ENCODE results near the gene DDX46. TPM values are rescaled to one million over a fixed set of nuclear protein-coding genes. Genes with fewer than 3 reads are reported as not detected.

Gene DDX46
- total and polyA plus RNA-seq, 2 of the 8 experiments (the other 6 are each of a cell fraction or from before 2014, with no cell fraction given) = 22.6 to 110 TPM

- H4K91ac ChIP-seq (replicated peaks; ENCODE audit: insufficient read length, low read length) = no peak overlapping the region
- no peak overlapping the region for H2BK120ac ChIP-seq (replicated peaks; ENCODE audit: low read depth, low read length)
- H3K9me3 ChIP-seq (ENCODE audit: insufficient read depth in 2 of 2, low read depth in 1 of 2, low read length in 1 of 2) = no peaks in the 10 kb centered on the region
- no peak for DNase-seq (ENCODE audit: low read depth in 1 of 2, low spot score in 2 of 2)
- H2AFZ ChIP-seq (ENCODE audit: low read length) = no peak overlapping the region
- no peaks in the 10 kb centered on the region for H3K23me2 ChIP-seq (ENCODE audit: low read depth, low read length)
- H3K36me3 ChIP-seq (ENCODE audit: control insufficient read depth in 2 of 4, insufficient read depth in 4 of 4, low read length in 3 of 4) = no peaks in the 10 kb centered on the region
- no peak overlapping the region for H3K23ac ChIP-seq (ENCODE audit: insufficient read length)
- no peak overlapping the region for H2AK5ac ChIP-seq (ENCODE audit: low read depth, low read length)
- no peak overlapping the region for H3K14ac ChIP-seq (ENCODE audit: insufficient read length)
- no peaks in the 10 kb centered on the region for H3K27me3 ChIP-seq (replicated peaks in 1 of 4; ENCODE audit: control insufficient read depth in 3 of 4, extremely low read depth in 1 of 4, insufficient read depth in 3 of 4, low read length in 3 of 4)
- H2BK5ac ChIP-seq (ENCODE audit: low read depth, low read length) = no peak overlapping the region
- H3K4me3 ChIP-seq (ENCODE audit: extremely low read depth in 1 of 4, insufficient read depth in 2 of 4, low read depth in 3 of 4, low read length in 4 of 4) = no peak overlapping the region
- H3K79me1 ChIP-seq (ENCODE audit: low read depth, low read length) = no peaks in the 10 kb centered on the region
- no peak overlapping the region for H2BK15ac ChIP-seq (ENCODE audit: low read length)
- H3K4me2 ChIP-seq (ENCODE audit: insufficient read depth in 1 of 2, low read depth in 2 of 2, low read length in 2 of 2) = no peak overlapping the region
- no peak overlapping the region for H3K4ac ChIP-seq (replicated peaks; ENCODE audit: insufficient read length, low read depth, low read length)
- 86% methylated on average over 3 of the region's 3 CpGs; no CpG with 5 or more reads in 1 of the 2 experiments for WGBS, 2 experiments (ENCODE audit: extremely low coverage in 1 of 2, insufficient coverage in 1 of 2, insufficient read length in 1 of 2, insufficient replicate concordance in 2 of 2, low coverage in 1 of 2, low lambda C conversion rate in 2 of 2, missing lambda C conversion rate in 1 of 2)
- no peak for FAIRE-seq
- H2BK20ac ChIP-seq (ENCODE audit: low read length) = no peak overlapping the region
- H2BK12ac ChIP-seq (ENCODE audit: low read depth, low read length) = no peak overlapping the region
- no peaks in the 10 kb centered on the region for H3K79me2 ChIP-seq (ENCODE audit: control insufficient read depth in 1 of 2, insufficient read depth in 2 of 2, low read length in 2 of 2)
- no peaks in the 10 kb centered on the region for H4K20me1 ChIP-seq (replicated peaks in 1 of 2; ENCODE audit: control insufficient read depth in 1 of 2, insufficient read depth in 2 of 2, low read length in 2 of 2)
- H4K5ac ChIP-seq (ENCODE audit: insufficient read length, low read depth, low read length) = no peak overlapping the region
- no peak overlapping the region for H3K18ac ChIP-seq (ENCODE audit: extremely low read depth, low read length)
- no peak overlapping the region for H3K56ac ChIP-seq (replicated peaks; ENCODE audit: insufficient read length, low read depth, low read length)
- ChIA-PET POLR2A (ENCODE audit: partially characterized antibody) (no interaction called here), CTCF (ENCODE audit: partially characterized antibody) (no interaction called here)
- H3K9ac ChIP-seq (replicated peaks in 1 of 4; ENCODE audit: extremely low read depth in 1 of 4, low read depth in 3 of 4, low read length in 3 of 4) = no peak overlapping the region
- no peaks in the 10 kb centered on the region for H3K4me1 ChIP-seq (replicated peaks in 1 of 4; ENCODE audit: control insufficient read depth in 3 of 4, insufficient read depth in 4 of 4, low read length in 3 of 4)
- no peak overlapping the region for H4K8ac ChIP-seq (ENCODE audit: extremely low read depth, insufficient read depth, low read length)
- H3K27ac ChIP-seq (ENCODE audit: low read depth, low read length) = no peak overlapping the region
- TF ChIP-seq GABPA (IDR thresholded peaks at IDR 0.05; ENCODE audit: borderline replicate concordance, insufficient read depth, low read length) (no peak), ASH2L (IDR thresholded peaks at IDR 0.05; ENCODE audit: low read length) (no peak), USF2 (IDR thresholded peaks at IDR 0.05; ENCODE audit: low read length) (no peak), HDAC2 (IDR thresholded peaks at IDR 0.05; ENCODE audit: borderline replicate concordance in 1 of 2, low read depth in 2 of 2, low read length in 2 of 2) (no peak), RXRA (IDR thresholded peaks at IDR 0.05; ENCODE audit: insufficient read depth, low read depth, low read length) (no peak), JUN (IDR thresholded peaks at IDR 0.05; ENCODE audit: low read depth, low read length) (no peak), BRCA1 (IDR thresholded peaks at IDR 0.05; ENCODE audit: low read depth, low read length) (no peak), GTF2F1 (IDR thresholded peaks at IDR 0.05; ENCODE audit: borderline replicate concordance, low read depth, low read length) (no peak), FOSL1 (IDR thresholded peaks at IDR 0.05; ENCODE audit: insufficient read depth, low read depth, low read length) (no peak), POLR2AphosphoS5 (IDR thresholded peaks at IDR 0.05; ENCODE audit: low read depth, low read length) (no peak), KDM1A (IDR thresholded peaks at IDR 0.05; ENCODE audit: borderline replicate concordance, low read length) (no peak), YY1 (IDR thresholded peaks at IDR 0.05; ENCODE audit: low read depth, low read length) (no peak), SAP30 (IDR thresholded peaks at IDR 0.05; ENCODE audit: insufficient read depth, insufficient replicate concordance, low read length) (no peak), JUND (IDR thresholded peaks at IDR 0.05; ENCODE audit: low read length) (no peak)
Observed at GRCh38 chr5:134732819-134733218, 25.8 kb upstream of the DDX46 start.
